ENCODE data around the gene LRRIQ1. TPM values are rescaled to one million over a fixed set of nuclear protein-coding genes. Genes with fewer than 3 reads are reported as not detected.
A peak's percentile ranks its signal among the peaks of the same experiment; 100 is the strongest.

Gene LRRIQ1
- total and polyA plus RNA-seq, 2 experiments from 2014 or later = 1.4 to 4.0 TPM

- H3K27me3 Mint-ChIP-seq (ENCODE audit: insufficient read depth, low read depth, poor library complexity) = peaks cover 4% of the 10 kb centered on the region
- ATAC-seq (no peak), DNase-seq (ENCODE audit: low spot score) (no peak)
- H3K27ac Mint-ChIP-seq = no peak overlapping the region
- Histone ChIP-seq H3K27ac (ENCODE audit: low read depth) (no peak overlapping the region), H3K79me2 (replicated peaks; ENCODE audit: insufficient read depth) (no peaks in the 10 kb centered on the region), H3K27me3 (ENCODE audit: insufficient read depth) (no peaks in the 10 kb centered on the region), H2AFZ (peak overlapping the region; percentile 53; the same call in 1 of the 2 replicates), H3K4me2 (no peak overlapping the region), H3K36me3 (ENCODE audit: insufficient read depth) (no peaks in the 10 kb centered on the region), H3K4me3 (no peak overlapping the region), H3F3A (replicated peaks; ENCODE audit: low read depth) (no peaks in the 10 kb centered on the region), H3K4me1 (ENCODE audit: insufficient read depth) (peaks cover 22% of the 10 kb centered on the region), H4K20me1 (replicated peaks; ENCODE audit: insufficient read depth) (no peaks in the 10 kb centered on the region), H3K9me2 (ENCODE audit: insufficient read depth) (peaks cover 10% of the 10 kb centered on the region; the same call in 1 of the 2 replicates)
- H3K9me3 Mint-ChIP-seq = peaks cover 8% of the 10 kb centered on the region; the same call in 2 of the 3 replicates
- TF ChIP-seq, protein P1, sequence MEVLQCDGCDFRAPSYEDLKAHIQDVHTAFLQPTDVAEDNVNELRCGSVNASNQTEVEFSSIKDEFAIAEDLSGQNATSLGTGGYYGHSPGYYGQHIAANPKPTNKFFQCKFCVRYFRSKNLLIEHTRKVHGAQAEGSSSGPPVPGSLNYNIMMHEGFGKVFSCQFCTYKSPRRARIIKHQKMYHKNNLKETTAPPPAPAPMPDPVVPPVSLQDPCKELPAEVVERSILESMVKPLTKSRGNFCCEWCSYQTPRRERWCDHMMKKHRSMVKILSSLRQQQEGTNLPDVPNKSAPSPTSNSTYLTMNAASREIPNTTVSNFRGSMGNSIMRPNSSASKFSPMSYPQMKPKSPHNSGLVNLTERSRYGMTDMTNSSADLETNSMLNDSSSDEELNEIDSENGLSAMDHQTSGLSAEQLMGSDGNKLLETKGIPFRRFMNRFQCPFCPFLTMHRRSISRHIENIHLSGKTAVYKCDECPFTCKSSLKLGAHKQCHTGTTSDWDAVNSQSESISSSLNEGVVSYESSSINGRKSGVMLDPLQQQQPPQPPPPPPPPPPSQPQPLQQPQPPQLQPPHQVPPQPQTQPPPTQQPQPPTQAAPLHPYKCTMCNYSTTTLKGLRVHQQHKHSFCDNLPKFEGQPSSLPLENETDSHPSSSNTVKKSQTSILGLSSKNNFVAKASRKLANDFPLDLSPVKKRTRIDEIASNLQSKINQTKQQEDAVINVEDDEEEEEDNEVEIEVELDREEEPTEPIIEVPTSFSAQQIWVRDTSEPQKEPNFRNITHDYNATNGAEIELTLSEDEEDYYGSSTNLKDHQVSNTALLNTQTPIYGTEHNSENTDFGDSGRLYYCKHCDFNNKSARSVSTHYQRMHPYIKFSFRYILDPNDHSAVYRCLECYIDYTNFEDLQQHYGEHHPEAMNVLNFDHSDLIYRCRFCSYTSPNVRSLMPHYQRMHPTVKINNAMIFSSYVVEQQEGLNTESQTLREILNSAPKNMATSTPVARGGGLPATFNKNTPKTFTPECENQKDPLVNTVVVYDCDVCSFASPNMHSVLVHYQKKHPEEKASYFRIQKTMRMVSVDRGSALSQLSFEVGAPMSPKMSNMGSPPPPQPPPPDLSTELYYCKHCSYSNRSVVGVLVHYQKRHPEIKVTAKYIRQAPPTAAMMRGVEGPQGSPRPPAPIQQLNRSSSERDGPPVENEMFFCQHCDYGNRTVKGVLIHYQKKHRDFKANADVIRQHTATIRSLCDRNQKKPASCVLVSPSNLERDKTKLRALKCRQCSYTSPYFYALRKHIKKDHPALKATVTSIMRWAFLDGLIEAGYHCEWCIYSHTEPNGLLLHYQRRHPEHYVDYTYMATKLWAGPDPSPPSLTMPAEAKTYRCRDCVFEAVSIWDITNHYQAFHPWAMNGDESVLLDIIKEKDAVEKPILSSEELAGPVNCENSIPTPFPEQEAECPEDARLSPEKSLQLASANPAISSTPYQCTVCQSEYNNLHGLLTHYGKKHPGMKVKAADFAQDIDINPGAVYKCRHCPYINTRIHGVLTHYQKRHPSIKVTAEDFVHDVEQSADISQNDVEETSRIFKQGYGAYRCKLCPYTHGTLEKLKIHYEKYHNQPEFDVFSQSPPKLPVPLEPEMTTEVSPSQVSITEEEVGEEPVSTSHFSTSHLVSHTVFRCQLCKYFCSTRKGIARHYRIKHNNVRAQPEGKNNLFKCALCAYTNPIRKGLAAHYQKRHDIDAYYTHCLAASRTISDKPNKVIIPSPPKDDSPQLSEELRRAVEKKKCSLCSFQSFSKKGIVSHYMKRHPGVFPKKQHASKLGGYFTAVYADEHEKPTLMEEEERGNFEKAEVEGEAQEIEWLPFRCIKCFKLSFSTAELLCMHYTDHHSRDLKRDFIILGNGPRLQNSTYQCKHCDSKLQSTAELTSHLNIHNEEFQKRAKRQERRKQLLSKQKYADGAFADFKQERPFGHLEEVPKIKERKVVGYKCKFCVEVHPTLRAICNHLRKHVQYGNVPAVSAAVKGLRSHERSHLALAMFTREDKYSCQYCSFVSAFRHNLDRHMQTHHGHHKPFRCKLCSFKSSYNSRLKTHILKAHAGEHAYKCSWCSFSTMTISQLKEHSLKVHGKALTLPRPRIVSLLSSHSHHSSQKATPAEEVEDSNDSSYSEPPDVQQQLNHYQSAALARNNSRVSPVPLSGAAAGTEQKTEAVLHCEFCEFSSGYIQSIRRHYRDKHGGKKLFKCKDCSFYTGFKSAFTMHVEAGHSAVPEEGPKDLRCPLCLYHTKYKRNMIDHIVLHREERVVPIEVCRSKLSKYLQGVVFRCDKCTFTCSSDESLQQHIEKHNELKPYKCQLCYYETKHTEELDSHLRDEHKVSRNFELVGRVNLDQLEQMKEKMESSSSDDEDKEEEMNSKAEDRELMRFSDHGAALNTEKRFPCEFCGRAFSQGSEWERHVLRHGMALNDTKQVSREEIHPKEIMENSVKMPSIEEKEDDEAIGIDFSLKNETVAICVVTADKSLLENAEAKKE (CRISPR knock-in tag; IDR thresholded peaks at IDR 0.05) = no peak
- TF ChIP-seq POLR2AphosphoS5 (IDR thresholded peaks at IDR 0.05; ENCODE audit: low read depth) (no peak), ZNF331 (CRISPR knock-in tag; IDR thresholded peaks at IDR 0.05; ENCODE audit: low read depth) (no peak), CREB1 (CRISPR knock-in tag; IDR thresholded peaks at IDR 0.05; ENCODE audit: low read depth) (no peak), ZNF114 (CRISPR knock-in tag; IDR thresholded peaks at IDR 0.05) (no peak), EZH2phosphoT487 (IDR thresholded peaks at IDR 0.05; ENCODE audit: unreplicated experiment) (no peak), EZH2 (IDR thresholded peaks at IDR 0.05; ENCODE audit: low read depth, unreplicated experiment) (no peak)
- peaks cover 28% of the 10 kb centered on the region for H3K4me1 Mint-ChIP-seq
- no peak overlapping the region for H3K4me3 Mint-ChIP-seq
- peaks cover 21% of the 10 kb centered on the region; the same call in 2 of the 3 replicates for H3K36me3 Mint-ChIP-seq (ENCODE audit: low read depth)
Observed at GRCh38 chr12:85000729-85001128, 35.4 kb upstream of the LRRIQ1 start.

Data from GM23338 (cell line).